ENCODE measurements around the gene GPATCH8.

GRCh38 chr17:44353672-44354331, 149.4 kb downstream of the GPATCH8 start:
- TF ChIP-seq NFIC (IDR thresholded peaks at IDR 0.05): no peak
- TF ChIP-seq, protein P1, sequence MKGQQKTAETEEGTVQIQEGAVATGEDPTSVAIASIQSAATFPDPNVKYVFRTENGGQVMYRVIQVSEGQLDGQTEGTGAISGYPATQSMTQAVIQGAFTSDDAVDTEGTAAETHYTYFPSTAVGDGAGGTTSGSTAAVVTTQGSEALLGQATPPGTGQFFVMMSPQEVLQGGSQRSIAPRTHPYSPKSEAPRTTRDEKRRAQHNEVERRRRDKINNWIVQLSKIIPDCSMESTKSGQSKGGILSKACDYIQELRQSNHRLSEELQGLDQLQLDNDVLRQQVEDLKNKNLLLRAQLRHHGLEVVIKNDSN (IDR thresholded peaks at IDR 0.05): no peak
- TF ChIP-seq CEBPB (IDR thresholded peaks at IDR 0.05): no peak
- TF ChIP-seq TAF1 (IDR thresholded peaks at IDR 0.05; ENCODE audit: low read depth): no peak
- TF ChIP-seq RAD21 (IDR thresholded peaks at IDR 0.05; ENCODE audit: low read depth): no peak
- TF ChIP-seq REST (IDR thresholded peaks at IDR 0.05; ENCODE audit: low read depth): no peak
- no peak for TF ChIP-seq EP300 (IDR thresholded peaks at IDR 0.05; ENCODE audit: borderline replicate concordance)
- no peak for TF ChIP-seq EGR1 (IDR thresholded peaks at IDR 0.05)
- TF ChIP-seq YY1 (IDR thresholded peaks at IDR 0.05; ENCODE audit: low read depth): no peak
- no peak for TF ChIP-seq CREB1 (IDR thresholded peaks at IDR 0.05; ENCODE audit: low read depth)
- TF ChIP-seq ZBTB7A (IDR thresholded peaks at IDR 0.05; ENCODE audit: low read depth): no peak
- TF ChIP-seq TEAD4 (IDR thresholded peaks at IDR 0.05): no peak
- TF ChIP-seq, protein P2, sequence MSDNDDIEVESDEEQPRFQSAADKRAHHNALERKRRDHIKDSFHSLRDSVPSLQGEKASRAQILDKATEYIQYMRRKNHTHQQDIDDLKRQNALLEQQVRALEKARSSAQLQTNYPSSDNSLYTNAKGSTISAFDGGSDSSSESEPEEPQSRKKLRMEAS (IDR thresholded peaks at IDR 0.05): no peak

All from Ishikawa (cell line).